IPS-15b (cell line): ENCODE data around the gene FNBP1.

Experiments used
- H3K27me3 ChIP-seq: one replicate; pipeline ENCODE4 v1.6.1; 2013; ENCODE audit warnings: low read length; ENCODE audit not compliant: control insufficient read depth, insufficient read depth
- H3K36me3 ChIP-seq: one replicate; pipeline ENCODE4 v1.6.1; 2013; ENCODE audit warnings: low read length; ENCODE audit not compliant: control insufficient read depth, insufficient read depth
- H3K4me1 ChIP-seq: one replicate; pipeline ENCODE4 v1.6.1; 2013; ENCODE audit warnings: mild to moderate bottlenecking, low read length; ENCODE audit not compliant: control insufficient read depth, insufficient read depth
- H3K4me3 ChIP-seq: one replicate; pipeline ENCODE4 v1.5.1; 2013; ENCODE audit warnings: low read depth, low read length
- H3K9ac ChIP-seq: one replicate; pipeline ENCODE4 v1.6.1; 2013; ENCODE audit warnings: low read depth, mild to moderate bottlenecking, low read length
- H3K9me3 ChIP-seq: one replicate; pipeline ENCODE4 v1.6.1; 2013; ENCODE audit warnings: mild to moderate bottlenecking, low read length; ENCODE audit not compliant: control insufficient read depth, insufficient read depth

Gene FNBP1

GRCh38 chr9:129869585-129870501, 173.1 kb downstream of the FNBP1 start:
- Histone ChIP-seq H3K4me1 (no peaks in the 10 kb centered on the region), H3K9me3 (no peaks in the 10 kb centered on the region), H3K27me3 (no peaks in the 10 kb centered on the region), H3K36me3 (peaks cover 27% of the 10 kb centered on the region), H3K9ac (no peak overlapping the region), H3K4me3 (no peak overlapping the region)

GRCh38 chr9:129868872-129869486, 174.0 kb downstream of the FNBP1 start:
- peaks cover 19% of the 10 kb centered on the region for H3K36me3 ChIP-seq
- no peaks in the 10 kb centered on the region for H3K27me3 ChIP-seq
- H3K9me3 ChIP-seq, result no peaks in the 10 kb centered on the region
- H3K9ac ChIP-seq, result no peak overlapping the region
- H3K4me3 ChIP-seq, result no peak overlapping the region
- no peaks in the 10 kb centered on the region for H3K4me1 ChIP-seq

- H3K4me1 ChIP-seq, result no peaks in the 10 kb centered on the region
- no peaks in the 10 kb centered on the region for H3K9me3 ChIP-seq
- H3K4me3 ChIP-seq, result no peak overlapping the region
- H3K36me3 ChIP-seq, result peaks cover 14% of the 10 kb centered on the region
- H3K9ac ChIP-seq, result no peak overlapping the region
- no peaks in the 10 kb centered on the region for H3K27me3 ChIP-seq
Measured at GRCh38 chr9:129868023-129868871, 174.7 kb downstream of the FNBP1 start.

- H3K4me1 ChIP-seq, result no peaks in the 10 kb centered on the region
- peaks cover 18% of the 10 kb centered on the region for H3K36me3 ChIP-seq
- no peak overlapping the region for H3K9ac ChIP-seq
Measured at GRCh38 chr9:129867136-129868022, 175.6 kb downstream of the FNBP1 start.

GRCh38 chr9:129866394-129867135, 176.4 kb downstream of the FNBP1 start:
- no peaks in the 10 kb centered on the region for H3K9me3 ChIP-seq
- peaks cover 18% of the 10 kb centered on the region for H3K36me3 ChIP-seq
- no peak overlapping the region for H3K9ac ChIP-seq
- H3K4me1 ChIP-seq, result no peaks in the 10 kb centered on the region
- no peak overlapping the region for H3K4me3 ChIP-seq
- no peaks in the 10 kb centered on the region for H3K27me3 ChIP-seq

More at GRCh38 chr9:129867136-129868022, 175.6 kb downstream of the FNBP1 start:
- no peaks in the 10 kb centered on the region for H3K27me3 ChIP-seq
- H3K9me3 ChIP-seq, result no peaks in the 10 kb centered on the region
- H3K4me3 ChIP-seq, result no peak overlapping the region

GRCh38 chr9:129865668-129866320, 177.2 kb downstream of the FNBP1 start:
- Histone ChIP-seq H3K9ac (no peak overlapping the region), H3K4me1 (no peaks in the 10 kb centered on the region), H3K27me3 (no peaks in the 10 kb centered on the region), H3K36me3 (peaks cover 18% of the 10 kb centered on the region), H3K9me3 (no peaks in the 10 kb centered on the region), H3K4me3 (no peak overlapping the region)

- no peaks in the 10 kb centered on the region for H3K9me3 ChIP-seq
Measured at GRCh38 chr9:129864991-129865647, 177.9 kb downstream of the FNBP1 start.

GRCh38 chr9:129863059-129863690, 179.8 kb downstream of the FNBP1 start:
- Histone ChIP-seq H3K9ac (no peak overlapping the region), H3K9me3 (no peaks in the 10 kb centered on the region), H3K27me3 (no peaks in the 10 kb centered on the region), H3K4me3 (no peak overlapping the region), H3K36me3 (peaks cover 18% of the 10 kb centered on the region), H3K4me1 (no peaks in the 10 kb centered on the region)

More at GRCh38 chr9:129864991-129865647, 177.9 kb downstream of the FNBP1 start:
- H3K27me3 ChIP-seq, result no peaks in the 10 kb centered on the region
- no peak overlapping the region for H3K4me3 ChIP-seq
- H3K4me1 ChIP-seq, result no peaks in the 10 kb centered on the region
- H3K9ac ChIP-seq, result no peak overlapping the region
- peaks cover 18% of the 10 kb centered on the region for H3K36me3 ChIP-seq

- peaks cover 16% of the 10 kb centered on the region for H3K36me3 ChIP-seq
- no peaks in the 10 kb centered on the region for H3K4me1 ChIP-seq
- H3K9me3 ChIP-seq, result no peaks in the 10 kb centered on the region
- no peak overlapping the region for H3K9ac ChIP-seq
- H3K4me3 ChIP-seq, result no peak overlapping the region
- no peaks in the 10 kb centered on the region for H3K27me3 ChIP-seq
Measured at GRCh38 chr9:129861447-129861827, 181.6 kb downstream of the FNBP1 start.
